Upper lobe of left lung (tissue), 4 donors: ENCODE data around the gene NUDT8.

Experiments used
- CTCF ChIP-seq, 6 experiments: fragments of 450-650 bp in 4 of 6; fragments of 200-600 bp in 2 of 6; sonication (generic) in 2 of 6; IDR thresholded peaks; one replicate each; pipeline ENCODE4 v1.5.1; 2016 to 2019; ENCODE audit warnings: antibody characterized with exemption in 6 of 6
- POLR2A ChIP-seq, 4 donors: fragments of 450-650 bp; IDR thresholded peaks; one replicate each; pipeline ENCODE4 v1.5.1; 2016 to 2017; ENCODE audit warnings: antibody characterized with exemption in 4 of 4, mild to moderate bottlenecking in 2 of 4

GRCh38 chr11:67667490-67668191 lies 37.9 kb upstream of the NUDT8 start:
- TF ChIP-seq CTCF (IDR thresholded peaks at IDR 0.05), result no peak
- TF ChIP-seq POLR2A (IDR thresholded peaks at IDR 0.05), result no peak
